K562 (cell line): ENCODE results near the gene TEX52. TPM values are rescaled to one million over a fixed set of nuclear protein-coding genes. Genes with fewer than 3 reads are reported as not detected.

Experiments used
- ATF1 ChIP-seq, 2 experiments: fragments of 450-650 bp in 1 of 2; IDR thresholded peaks; 2 replicates each; pipeline ENCODE4 v1.6.1; 2016; ENCODE audit warnings: missing compliant biosample characterization in 1 of 2, missing genetic modification characterization in 1 of 2
- ESRRA ChIP-seq: fragments of 450-650 bp; IDR thresholded peaks from 2 replicates; pipeline ENCODE4 v1.6.1; 2014; ENCODE audit warnings: low read depth, mild to moderate bottlenecking, moderate library complexity, borderline replicate concordance
- EZH2 ChIP-seq: IDR thresholded peaks from 2 replicates; pipeline ENCODE4 v1.6.1; 2012; ENCODE audit warnings: low read depth, mild to moderate bottlenecking, inconsistent platforms, low read length, borderline replicate concordance
- HCFC1 ChIP-seq: IDR thresholded peaks from 2 replicates; pipeline ENCODE4 v1.6.1; 2012; ENCODE audit warnings: low read depth, low read length, improper control_type of control experiment
- JUND ChIP-seq, 2 experiments: IDR thresholded peaks; 2 replicates in 1 of 2; 3 replicates in 1 of 2; pipeline ENCODE4 v1.6.1; 2011; ENCODE audit warnings: borderline replicate concordance in 2 of 2, low read depth in 2 of 2, low read length in 2 of 2, improper control_type of control experiment in 1 of 2, missing biosample characterization in 1 of 2, missing genetic modification characterization in 1 of 2, missing genetic modification reagents in 1 of 2
- NONO ChIP-seq, 2 experiments: fragments of 200-400 bp in 1 of 2; fragments of 450-650 bp in 1 of 2; formaldehyde crosslinking in 1 of 2; IDR thresholded peaks; 2 replicates each; pipeline ENCODE4 v1.6.1; 2017; ENCODE audit warnings: low read depth in 2 of 2, mild to moderate bottlenecking in 2 of 2, moderate library complexity in 2 of 2, low read length in 1 of 2
- NR2C2 ChIP-seq, 2 experiments: fragments of 200-800 bp in 1 of 2; sonication (Bioruptor generic) in 1 of 2; sonication (generic) in 1 of 2; formaldehyde crosslinking in 1 of 2; IDR thresholded peaks; 2 replicates each; pipeline versions ENCODE4 v1.6.1 to v1.8.0; 2016 to 2022; ENCODE audit warnings: mild to moderate bottlenecking in 1 of 2, missing compliant biosample characterization in 1 of 2, missing genetic modification characterization in 1 of 2, missing genetic modification reagents in 1 of 2
- PRMT5 ChIP-seq: sonication (generic); formaldehyde crosslinking; IDR thresholded peaks from 2 replicates; pipeline ENCODE4 v1.5.0; 2020; ENCODE audit warnings: missing genetic modification reagents
- RBM39 ChIP-seq: fragments of 200-400 bp; formaldehyde crosslinking; optimal IDR thresholded peaks from 2 replicates; pipeline ENCODE3; 2018; ENCODE audit warnings: low read depth, low read length
- TAF9B ChIP-seq: fragments of 450-650 bp; IDR thresholded peaks from 2 replicates; pipeline ENCODE4 v1.6.1; 2018; ENCODE audit warnings: mild to moderate bottlenecking; ENCODE audit not compliant: partially characterized antibody
- YY1 ChIP-seq, 3 experiments: IDR thresholded peaks; 2 replicates each; pipeline ENCODE4 v1.6.1; 2011; ENCODE audit warnings: low read length in 2 of 3, mild to moderate bottlenecking in 2 of 3, moderate library complexity in 2 of 3, borderline replicate concordance in 1 of 3, control low read depth in 1 of 3, low read depth in 1 of 3; ENCODE audit not compliant: insufficient read depth in 3 of 3, insufficient replicate concordance in 2 of 3, control insufficient read depth in 1 of 3, insufficient read length in 1 of 3; ENCODE audit errors: extremely low read depth in 1 of 3
- ZBTB8A ChIP-seq: fragments of 450-650 bp; IDR thresholded peaks from 2 replicates; pipeline ENCODE4 v1.6.1; 2018; ENCODE audit warnings: mild to moderate bottlenecking, moderate library complexity; ENCODE audit not compliant: partially characterized antibody
- ZNF165 ChIP-seq: fragments of 250-450 bp; sonication (Bioruptor Pico); IDR thresholded peaks from 2 replicates; pipeline ENCODE4 v1.4.0; 2020; ENCODE audit warnings: borderline replicate concordance
- ZNF239 ChIP-seq: fragments of 250-450 bp; sonication (Bioruptor Pico); IDR thresholded peaks from 2 replicates; pipeline ENCODE4 v1.4.0; 2020; ENCODE audit warnings: mild to moderate bottlenecking
- ZNF76 ChIP-seq: fragments of 250-450 bp; sonication (Bioruptor Pico); IDR thresholded peaks from 2 replicates; pipeline ENCODE4 v1.4.0; 2020; ENCODE audit warnings: mild to moderate bottlenecking, moderate library complexity, borderline replicate concordance
- polyA plus RNA-seq, 8 experiments: library from polyadenylated mRNA; depleted of rRNA in 4 of 8; stranded (reverse) in 5 of 8; unstranded in 3 of 8; fragments of >200 nt; fragmentation: Nextera tagmentation in 2 of 8; fragmentation: Illumina TruSeq in 1 of 8; extraction: Ambion mirVana in 2 of 8; extraction: Trizol in 1 of 8; gene quantifications; 2 replicates each; pipeline versions ENCODE4 v1.2.1 to v1.2.3, GENCODE V29; 2011 to 2014; ENCODE audit warnings: inconsistent platforms in 1 of 8, missing spikeins in 1 of 8
- total RNA-seq, 7 experiments: library from RNA; depleted of rRNA in 6 of 7; stranded (reverse); fragments of >200 nt in 6 of 7; fragmentation: Illumina TruSeq in 2 of 7; extraction: Trizol in 2 of 7; gene quantifications; 2 replicates each; pipeline versions ENCODE4 v1.2.1 to v1.2.3, GENCODE V29; 2011 to 2021; ENCODE audit warnings: low replicate concordance in 1 of 7
- TF ChIP-seq, protein P1 (sequence below): sonication (generic); formaldehyde crosslinking; IDR thresholded peaks from 2 replicates; pipeline ENCODE4 v1.9.0; 2022; ENCODE audit warnings: mild to moderate bottlenecking, missing genetic modification reagents
- TF ChIP-seq, protein P2 (sequence below): sonication (generic); formaldehyde crosslinking; IDR thresholded peaks from 2 replicates; pipeline ENCODE4 v1.8.0; 2022; ENCODE audit warnings: mild to moderate bottlenecking, missing genetic modification reagents
- TF ChIP-seq, protein P3 (sequence below): sonication (generic); formaldehyde crosslinking; IDR thresholded peaks from 2 replicates; pipeline ENCODE4 v1.8.0; 2022; ENCODE audit warnings: mild to moderate bottlenecking, missing genetic modification reagents
- TF ChIP-seq, protein P4 (sequence below): conservative IDR thresholded peaks from 2 replicates; pipeline ENCODE4 v1.6.1; 2011; ENCODE audit warnings: low read depth, mild to moderate bottlenecking, low read length; ENCODE audit not compliant: control insufficient read depth
- TF ChIP-seq, protein P5 (sequence below): fragments of 250-450 bp; sonication (Bioruptor Pico); IDR thresholded peaks from 2 replicates; pipeline ENCODE4 v1.5.1; 2021; ENCODE audit warnings: mild to moderate bottlenecking

Gene TEX52
- total and polyA plus RNA-seq, 9 of the 15 experiments (the other 6 are each of a cell fraction or from before 2014, with no cell fraction given), result not detected

DNA sequence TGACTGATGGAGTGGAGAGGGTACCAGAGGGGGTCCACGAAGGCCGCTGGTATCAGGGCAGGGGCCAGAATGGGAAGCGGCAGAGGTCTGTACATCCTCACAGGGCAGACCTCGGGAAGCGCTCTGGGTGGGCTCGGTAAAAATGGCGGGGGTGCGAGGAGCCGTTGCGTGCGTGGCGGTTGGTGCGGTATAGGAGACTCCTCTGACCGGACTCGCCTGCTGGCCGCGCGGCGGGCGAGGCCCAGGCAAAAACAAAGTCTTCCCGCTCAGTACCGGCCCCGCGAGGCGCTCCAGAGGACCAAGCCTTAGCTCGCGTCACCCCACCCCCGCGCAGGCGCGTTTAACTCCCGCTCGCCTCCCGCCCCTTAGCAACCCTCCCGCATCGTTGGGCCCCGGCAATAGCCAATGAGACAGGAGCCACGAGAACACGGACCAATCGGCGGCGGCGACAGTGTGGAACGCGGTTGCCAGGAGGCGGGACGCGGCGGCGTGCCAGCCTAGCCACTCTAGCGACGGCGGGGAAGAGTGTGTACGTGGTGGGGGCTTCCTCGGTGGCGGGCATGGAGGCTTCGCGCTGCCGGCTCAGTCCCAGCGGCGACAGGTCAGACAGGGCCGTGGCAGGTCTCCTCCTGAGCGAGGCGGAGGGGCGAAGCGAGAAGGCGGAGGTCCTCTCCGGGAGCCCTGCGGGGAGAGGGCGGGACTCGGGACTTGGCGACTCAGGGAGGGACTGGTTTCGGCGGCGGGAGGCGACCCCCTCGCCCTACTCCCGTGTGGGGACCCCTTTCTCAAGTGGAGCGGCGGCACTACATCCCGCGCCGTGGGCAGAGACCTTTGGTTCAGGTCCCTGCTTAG, 33.8 kb upstream of the TEX52 start, which contains the start of gene TULP3 (continued):
- TF ChIP-seq HCFC1, result no peak
- TF ChIP-seq ZBTB8A, result no peak
- no peak for TF ChIP-seq ZNF76
- TF ChIP-seq, protein P1, sequence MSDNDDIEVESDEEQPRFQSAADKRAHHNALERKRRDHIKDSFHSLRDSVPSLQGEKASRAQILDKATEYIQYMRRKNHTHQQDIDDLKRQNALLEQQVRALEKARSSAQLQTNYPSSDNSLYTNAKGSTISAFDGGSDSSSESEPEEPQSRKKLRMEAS, result peak; percentile 50; the same call in 1 of the 2 replicates
- no peak for TF ChIP-seq EZH2
- TF ChIP-seq, protein P2, sequence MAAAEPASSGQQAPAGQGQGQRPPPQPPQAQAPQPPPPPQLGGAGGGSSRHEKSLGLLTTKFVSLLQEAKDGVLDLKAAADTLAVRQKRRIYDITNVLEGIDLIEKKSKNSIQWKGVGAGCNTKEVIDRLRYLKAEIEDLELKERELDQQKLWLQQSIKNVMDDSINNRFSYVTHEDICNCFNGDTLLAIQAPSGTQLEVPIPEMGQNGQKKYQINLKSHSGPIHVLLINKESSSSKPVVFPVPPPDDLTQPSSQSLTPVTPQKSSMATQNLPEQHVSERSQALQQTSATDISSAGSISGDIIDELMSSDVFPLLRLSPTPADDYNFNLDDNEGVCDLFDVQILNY (CRISPR knock-in tag), result no peak
- TF ChIP-seq YY1 (IDR thresholded peaks at IDR 0.05; ENCODE audit: borderline replicate concordance in 1 of 3, control insufficient read depth in 1 of 3, extremely low read depth in 1 of 3, insufficient read depth in 3 of 3, insufficient read length in 1 of 3, insufficient replicate concordance in 2 of 3, low read depth in 1 of 3, low read length in 2 of 3), result peak in 1 of 3 experiments; percentile 21
- TF ChIP-seq JUND (IDR thresholded peaks at IDR 0.05; ENCODE audit: borderline replicate concordance, low read depth, low read length), result no peak
- no peak for TF ChIP-seq JUND (tag; IDR thresholded peaks at IDR 0.05; ENCODE audit: borderline replicate concordance, low read depth, low read length)
- no peak for TF ChIP-seq NONO (IDR thresholded peaks at IDR 0.05; ENCODE audit: low read depth in 2 of 2, low read length in 1 of 2)
- no peak for TF ChIP-seq ZNF165
- TF ChIP-seq ZNF239, result no peak
- TF ChIP-seq, protein P3, sequence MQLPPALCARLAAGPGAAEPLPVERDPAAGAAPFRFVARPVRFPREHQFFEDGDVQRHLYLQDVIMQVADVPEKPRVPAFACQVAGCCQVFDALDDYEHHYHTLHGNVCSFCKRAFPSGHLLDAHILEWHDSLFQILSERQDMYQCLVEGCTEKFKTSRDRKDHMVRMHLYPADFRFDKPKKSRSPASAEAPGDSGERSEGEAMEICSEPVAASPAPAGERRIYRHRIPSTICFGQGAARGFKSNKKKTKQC (CRISPR knock-in tag), result no peak
- TF ChIP-seq ATF1 (CRISPR knock-in tag; IDR thresholded peaks at IDR 0.05), result no peak
- peak; percentile 84 for TF ChIP-seq ATF1 (tag; IDR thresholded peaks at IDR 0.05)
- TF ChIP-seq ESRRA, result no peak
- TF ChIP-seq, protein P4, sequence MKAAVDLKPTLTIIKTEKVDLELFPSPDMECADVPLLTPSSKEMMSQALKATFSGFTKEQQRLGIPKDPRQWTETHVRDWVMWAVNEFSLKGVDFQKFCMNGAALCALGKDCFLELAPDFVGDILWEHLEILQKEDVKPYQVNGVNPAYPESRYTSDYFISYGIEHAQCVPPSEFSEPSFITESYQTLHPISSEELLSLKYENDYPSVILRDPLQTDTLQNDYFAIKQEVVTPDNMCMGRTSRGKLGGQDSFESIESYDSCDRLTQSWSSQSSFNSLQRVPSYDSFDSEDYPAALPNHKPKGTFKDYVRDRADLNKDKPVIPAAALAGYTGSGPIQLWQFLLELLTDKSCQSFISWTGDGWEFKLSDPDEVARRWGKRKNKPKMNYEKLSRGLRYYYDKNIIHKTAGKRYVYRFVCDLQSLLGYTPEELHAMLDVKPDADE, result peak; percentile 41; the same call in 1 of the 2 replicates
- no peak for TF ChIP-seq NR2C2 (CRISPR knock-in tag; IDR thresholded peaks at IDR 0.05)
- TF ChIP-seq NR2C2 (tag; IDR thresholded peaks at IDR 0.05), result no peak
- no peak for TF ChIP-seq PRMT5 (CRISPR knock-in tag)
- TF ChIP-seq TAF9B, result no peak
- no peak for TF ChIP-seq RBM39
- TF ChIP-seq, protein P5, sequence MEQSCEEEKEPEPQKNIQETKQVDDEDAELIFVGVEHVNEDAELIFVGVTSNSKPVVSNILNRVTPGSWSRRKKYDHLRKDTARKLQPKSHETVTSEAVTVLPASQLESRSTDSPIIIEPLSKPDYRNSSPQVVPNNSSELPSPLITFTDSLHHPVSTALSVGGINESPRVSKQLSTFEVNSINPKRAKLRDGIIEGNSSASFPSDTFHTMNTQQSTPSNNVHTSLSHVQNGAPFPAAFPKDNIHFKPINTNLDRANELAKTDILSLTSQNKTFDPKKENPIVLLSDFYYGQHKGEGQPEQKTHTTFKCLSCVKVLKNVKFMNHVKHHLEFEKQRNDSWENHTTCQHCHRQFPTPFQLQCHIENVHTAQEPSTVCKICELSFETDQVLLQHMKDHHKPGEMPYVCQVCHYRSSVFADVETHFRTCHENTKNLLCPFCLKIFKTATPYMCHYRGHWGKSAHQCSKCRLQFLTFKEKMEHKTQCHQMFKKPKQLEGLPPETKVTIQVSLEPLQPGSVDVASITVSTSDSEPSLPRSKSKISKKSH (CRISPR knock-in tag), result no peak
